HG03571 (cell line): ENCODE measurements around the gene TFB2M.
"Not testable (repeated sequence)": the region's sequence is repeated elsewhere in the genome, so short reads cannot be mapped to it uniquely, and the experiment has no call there.

Experiments used
- ATAC-seq: cut with Tn5 transposase; IDR thresholded peaks from one replicate; pipeline ENCODE4 v1.9.1; 2021; ENCODE audit not compliant: unreplicated experiment

The TFB2M gene

GRCh38 chr1:246566128-246566812 lies at the start of gene TFB2M, which contains the start of gene CNST:
Gene TFB2M (minus strand): TSS chr1:246566261. CDS start chr1:246566138, 123 bp downstream.
Gene CNST (plus strand): TSS chr1:246566456. CDS start chr1:246591563, 25,107 bp downstream.
- ATAC-seq = peak; percentile 94

- ATAC-seq = no peak
Observed at GRCh38 chr1:246613096-246613758, 47.2 kb upstream of the TFB2M start.

GRCh38 chr1:246609632-246610031 lies 43.6 kb upstream of the TFB2M start:
- no peak for ATAC-seq

- no peak for ATAC-seq
Observed at GRCh38 chr1:246608616-246609376, 42.7 kb upstream of the TFB2M start.

- ATAC-seq = no peak
Observed at GRCh38 chr1:246607462-246607861, 41.4 kb upstream of the TFB2M start.

- not testable (repeated sequence) for ATAC-seq
Observed at GRCh38 chr1:246605231-246605630, 39.2 kb upstream of the TFB2M start.

- no peak for ATAC-seq
Observed at GRCh38 chr1:246602194-246602593, 36.1 kb upstream of the TFB2M start.

GRCh38 chr1:246600579-246600978 lies 34.5 kb upstream of the TFB2M start:
- ATAC-seq = no peak

- no peak for ATAC-seq
Observed at GRCh38 chr1:246599315-246599714, 33.3 kb upstream of the TFB2M start.

GRCh38 chr1:246597971-246598370 lies 31.9 kb upstream of the TFB2M start:
- ATAC-seq = no peak

- ATAC-seq = no peak
Observed at GRCh38 chr1:246597340-246597739, 31.3 kb upstream of the TFB2M start.

- ATAC-seq = no peak
Observed at GRCh38 chr1:246595146-246595545, 29.1 kb upstream of the TFB2M start.

GRCh38 chr1:246592695-246593094 lies 26.6 kb upstream of the TFB2M start:
- no peak for ATAC-seq

GRCh38 chr1:246591958-246592357 lies 25.9 kb upstream of the TFB2M start:
- no peak for ATAC-seq

GRCh38 chr1:246591504-246591903 lies 25.4 kb upstream of the TFB2M start:
- ATAC-seq = peak; percentile 88

GRCh38 chr1:246591047-246591446 lies 25.0 kb upstream of the TFB2M start:
- ATAC-seq = peak; percentile 21

- not testable (repeated sequence) for ATAC-seq
Observed at GRCh38 chr1:246589919-246590318, 23.9 kb upstream of the TFB2M start.

- no peak for ATAC-seq
Observed at GRCh38 chr1:246588159-246588721, 22.2 kb upstream of the TFB2M start.

GRCh38 chr1:246587606-246588005 lies 21.5 kb upstream of the TFB2M start:
- no peak for ATAC-seq

GRCh38 chr1:246587032-246587431 lies 21.0 kb upstream of the TFB2M start:
- no peak for ATAC-seq

GRCh38 chr1:246583448-246584185 lies 17.6 kb upstream of the TFB2M start:
- no peak for ATAC-seq
